Fibroblast of upper back skin (primary cell): Measurements from ENCODE around the gene NYNRIN.

Source experiments
- DNase-seq: peaks from one replicate; pipeline ENCODE4 v3.0.0-alpha.2; 2013

NYNRIN gene

DNA sequence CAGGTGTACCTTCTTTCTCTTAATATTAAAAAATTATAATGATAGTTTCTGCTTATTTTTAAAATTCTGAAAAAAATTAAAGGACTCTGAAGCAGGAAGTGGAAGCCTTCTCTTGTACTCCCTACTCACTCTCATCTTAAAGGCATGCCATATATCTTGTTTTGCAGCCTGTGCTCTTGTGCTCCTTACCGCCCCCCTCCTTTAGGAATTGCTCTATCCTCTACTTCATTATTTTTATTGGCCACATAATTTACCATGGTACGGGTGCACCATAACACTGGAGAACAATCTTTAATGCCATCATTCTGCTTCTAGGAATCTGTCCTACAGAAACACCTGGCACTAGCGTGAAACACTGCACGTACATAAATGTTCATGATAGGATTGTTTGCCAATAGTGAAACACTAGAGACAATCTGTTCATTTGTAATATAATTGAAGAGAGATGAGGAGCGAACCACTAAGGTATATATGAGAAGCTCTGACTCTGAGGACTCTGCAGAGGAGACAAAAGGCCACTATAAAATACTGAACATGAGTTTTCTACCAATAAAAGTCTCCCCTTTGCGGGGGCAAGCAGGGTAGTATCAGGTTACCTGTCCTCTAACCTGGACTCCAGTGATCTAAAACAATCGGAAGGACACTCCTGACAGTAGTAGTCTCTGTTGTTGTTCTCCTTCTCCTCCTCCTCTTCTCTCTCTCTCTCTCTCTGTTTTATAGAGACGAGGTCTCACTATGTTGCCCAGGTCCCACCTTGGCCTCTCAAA lies 6.3 kb upstream of the NYNRIN start:
- DNase-seq, result peak; percentile 44

DNA sequence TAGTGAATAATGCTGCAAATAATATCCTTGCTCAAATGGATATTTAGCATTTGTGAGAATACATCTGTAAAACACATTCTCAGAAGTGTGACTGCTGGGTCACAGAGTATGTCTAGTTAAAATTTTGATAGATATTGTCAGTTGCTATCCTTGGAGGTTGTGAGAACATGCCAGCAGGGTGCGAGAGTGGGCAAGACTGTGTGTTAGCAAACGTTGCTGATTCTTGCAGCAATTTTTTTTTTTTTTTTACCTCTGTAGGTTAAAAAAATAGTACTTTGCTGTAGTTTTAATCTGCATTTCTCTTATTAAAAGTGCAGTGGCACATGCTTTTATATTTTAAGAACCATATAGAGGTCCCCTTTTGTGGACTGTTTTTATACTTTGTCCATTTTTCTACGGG lies 4.5 kb upstream of the NYNRIN start:
- no peak for DNase-seq

DNA sequence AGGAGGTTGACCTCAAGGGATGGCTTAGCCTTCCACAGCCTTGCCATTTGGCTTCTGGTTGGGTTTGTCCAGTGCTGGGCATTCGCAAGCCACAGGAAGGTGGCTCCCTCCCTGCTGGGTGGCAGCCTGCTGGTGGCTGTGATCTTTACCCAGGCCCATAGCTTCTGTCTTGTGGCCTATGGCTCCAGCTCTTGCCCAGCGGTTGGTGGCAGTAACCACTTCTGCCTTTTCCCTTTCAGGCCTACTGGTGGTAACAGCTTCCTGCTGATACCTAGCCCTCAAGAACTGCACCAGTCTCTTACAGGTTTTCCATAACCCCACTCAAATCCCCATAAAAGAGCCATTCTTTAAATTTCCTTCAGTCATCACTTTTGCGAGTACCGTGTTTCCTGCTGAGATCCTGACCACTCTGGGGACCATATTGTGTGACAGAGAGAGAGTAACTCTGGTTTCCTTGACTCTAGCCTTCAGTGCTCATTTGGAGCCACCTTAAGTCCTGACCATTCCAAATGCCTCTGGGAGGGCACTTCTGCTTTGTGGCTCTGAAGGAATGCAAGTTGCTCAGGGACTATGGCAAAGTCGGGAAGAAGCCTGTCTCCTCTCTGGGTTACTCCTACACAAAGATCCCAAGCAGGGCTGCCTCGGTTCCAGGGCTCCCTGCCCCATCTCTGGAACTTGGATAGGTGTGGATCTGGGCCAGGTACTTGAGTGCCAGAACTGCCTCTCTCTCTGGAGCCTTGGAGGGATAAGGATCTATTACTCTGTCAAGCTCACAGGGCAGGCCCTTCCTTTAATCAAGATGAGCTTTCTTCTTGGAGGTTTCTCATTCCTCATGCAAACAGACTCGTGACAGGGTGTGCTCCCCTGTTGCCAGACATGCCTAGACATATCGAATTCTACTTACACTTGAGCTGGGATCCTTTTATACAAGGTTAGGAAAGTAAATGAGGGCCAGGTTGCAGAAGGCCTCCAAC lies 2.9 kb upstream of the NYNRIN start:
- DNase-seq, result no peak

DNA sequence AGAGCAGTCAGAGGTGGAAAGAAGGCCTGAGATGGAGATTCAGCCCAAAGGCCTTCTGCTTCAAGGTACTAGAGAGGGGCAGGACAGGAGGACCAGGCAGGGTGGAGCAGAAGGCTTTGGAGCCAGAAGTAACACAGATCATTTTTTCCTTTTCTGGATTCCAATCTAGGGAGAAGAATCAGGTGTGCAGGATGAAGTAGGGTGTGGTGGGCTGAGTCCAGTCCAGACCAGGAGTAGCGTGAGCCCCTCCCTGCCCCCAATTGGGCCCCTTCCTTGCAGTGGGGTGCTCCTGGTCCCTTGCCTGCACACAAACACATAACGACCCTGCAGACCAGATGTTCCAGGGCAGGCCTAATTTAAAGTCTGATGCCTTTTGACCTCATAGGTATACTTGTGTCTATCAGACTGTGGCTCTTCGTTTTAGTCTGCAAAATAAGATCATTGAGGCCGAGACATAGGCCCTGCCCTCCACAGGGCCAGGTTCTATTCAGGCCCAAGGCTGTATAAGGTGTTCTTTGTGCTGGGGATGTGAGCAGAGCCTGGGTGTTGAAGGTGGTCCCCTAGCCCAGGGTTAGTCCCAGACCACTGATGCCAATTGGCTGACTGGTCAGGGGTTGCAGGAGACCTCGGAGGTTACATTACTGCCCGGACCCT lies 1.0 kb upstream of the NYNRIN start:
- no peak for DNase-seq

DNA sequence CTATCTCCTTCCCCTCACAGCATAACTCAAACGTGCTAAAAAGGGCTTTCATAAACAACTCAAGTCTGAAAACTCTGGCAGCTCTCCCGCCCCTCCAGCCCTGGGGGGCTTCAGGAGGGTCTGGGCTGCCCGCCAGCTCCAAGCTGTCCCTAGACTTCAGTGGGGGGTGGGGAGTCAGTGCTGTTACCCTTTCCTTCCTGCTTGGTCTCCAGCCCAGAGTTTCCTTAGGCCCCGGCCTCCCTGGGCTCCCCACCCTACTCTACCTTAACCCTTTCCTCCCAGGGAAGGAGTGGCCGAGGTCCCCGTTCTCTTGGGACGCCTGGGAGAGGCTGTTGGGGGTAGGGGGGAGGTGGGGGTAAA lies 530 bp upstream of the NYNRIN start:
- DNase-seq, result peak; percentile 49

DNA sequence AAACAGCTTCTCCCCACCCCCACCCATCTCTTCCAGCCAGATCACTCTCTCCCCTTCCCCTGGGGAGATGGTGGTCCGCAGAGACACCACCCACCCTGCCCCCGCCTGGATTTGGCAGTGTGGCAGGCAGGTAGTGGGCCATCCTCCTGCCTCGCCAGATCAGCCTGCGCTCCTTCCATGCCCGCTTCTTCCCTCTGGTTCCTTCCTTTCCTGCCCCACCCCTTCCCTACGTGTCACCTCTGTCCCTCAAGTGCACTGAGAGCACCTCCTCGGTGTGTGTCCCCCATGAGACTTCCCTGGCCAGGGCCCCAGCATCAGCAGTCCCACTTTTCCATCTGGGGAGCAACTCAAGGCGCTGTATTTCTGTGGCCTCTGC lies 632 bp downstream of the NYNRIN start:
- DNase-seq, result no peak

DNA sequence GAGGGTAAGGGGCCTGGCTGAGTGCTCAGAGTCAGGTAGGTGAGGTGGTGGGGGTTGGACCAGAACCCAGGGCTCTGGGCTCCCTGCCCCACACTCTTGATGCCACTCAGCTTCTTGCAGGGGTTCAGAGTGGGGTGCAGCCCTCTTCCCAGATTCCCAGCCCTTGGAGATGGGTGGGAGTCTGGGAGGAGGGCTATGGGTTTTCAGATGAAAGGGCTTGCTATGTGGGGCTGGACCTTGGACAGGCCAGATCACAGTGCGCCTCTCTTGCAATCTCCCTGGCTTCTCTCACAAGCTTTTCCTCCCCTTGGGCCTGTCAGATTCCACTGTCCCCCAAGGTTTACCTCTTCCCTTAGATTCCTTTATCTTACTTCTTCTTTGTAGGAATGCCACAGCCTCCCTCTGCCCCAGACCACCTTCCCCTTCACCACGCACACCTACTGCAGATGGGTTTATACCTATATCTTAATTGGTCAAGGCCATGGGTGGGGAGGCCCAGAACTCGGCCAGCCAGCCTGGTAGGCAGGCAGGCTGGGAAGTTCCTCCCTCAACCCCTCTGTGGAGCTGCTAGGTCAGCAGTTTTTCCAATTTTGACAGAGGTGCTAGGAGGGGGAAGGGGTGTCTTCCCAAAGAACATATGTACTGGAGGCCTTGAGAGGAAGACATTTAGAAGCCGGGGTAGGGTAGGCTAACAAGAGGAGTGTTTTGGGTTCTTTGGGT lies 1.4 kb downstream of the NYNRIN start:
- DNase-seq, result no peak

DNA sequence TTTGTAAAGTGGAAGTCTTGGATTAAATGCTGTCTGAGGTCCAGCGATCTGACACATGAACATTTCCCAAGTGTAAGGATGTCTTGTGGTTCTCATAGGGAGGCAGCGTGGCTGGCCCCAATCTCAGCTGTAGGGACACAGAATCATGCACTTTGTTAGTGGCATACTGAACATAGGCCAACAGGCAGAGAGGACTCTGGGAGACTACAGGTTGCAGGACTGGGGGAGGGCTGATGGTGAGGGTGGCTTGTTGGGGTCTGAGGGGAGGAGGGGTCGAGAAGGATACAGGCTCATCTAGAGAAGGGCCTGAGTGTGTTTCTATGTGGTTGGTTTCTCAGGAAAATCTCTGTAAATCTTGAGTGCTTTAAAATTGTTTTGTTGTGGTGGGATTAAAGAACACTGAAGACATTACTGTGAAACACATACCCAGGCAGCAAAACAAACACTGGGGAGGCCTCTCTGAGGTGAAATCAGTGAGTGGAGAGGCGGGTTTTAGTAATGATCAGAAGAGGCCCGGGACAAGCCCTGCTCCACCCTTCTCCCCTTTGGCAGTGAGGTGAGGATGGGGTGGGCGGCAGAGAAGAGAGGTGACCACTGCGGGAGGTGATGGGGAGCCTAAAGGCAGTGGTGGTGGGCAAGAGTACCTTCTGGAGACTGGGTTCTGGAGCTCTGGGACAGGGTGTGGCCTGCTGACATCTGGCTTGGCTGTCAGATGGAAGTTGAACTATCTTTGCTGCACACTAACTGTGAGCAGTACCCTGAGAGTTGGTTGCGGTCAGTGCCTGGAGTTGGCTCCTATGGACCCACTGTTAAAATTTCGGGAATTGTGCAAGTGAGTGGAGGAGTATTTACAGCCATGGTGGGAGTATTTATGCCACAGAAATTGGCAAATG lies 3.3 kb downstream of the NYNRIN start:
- no peak for DNase-seq

DNA sequence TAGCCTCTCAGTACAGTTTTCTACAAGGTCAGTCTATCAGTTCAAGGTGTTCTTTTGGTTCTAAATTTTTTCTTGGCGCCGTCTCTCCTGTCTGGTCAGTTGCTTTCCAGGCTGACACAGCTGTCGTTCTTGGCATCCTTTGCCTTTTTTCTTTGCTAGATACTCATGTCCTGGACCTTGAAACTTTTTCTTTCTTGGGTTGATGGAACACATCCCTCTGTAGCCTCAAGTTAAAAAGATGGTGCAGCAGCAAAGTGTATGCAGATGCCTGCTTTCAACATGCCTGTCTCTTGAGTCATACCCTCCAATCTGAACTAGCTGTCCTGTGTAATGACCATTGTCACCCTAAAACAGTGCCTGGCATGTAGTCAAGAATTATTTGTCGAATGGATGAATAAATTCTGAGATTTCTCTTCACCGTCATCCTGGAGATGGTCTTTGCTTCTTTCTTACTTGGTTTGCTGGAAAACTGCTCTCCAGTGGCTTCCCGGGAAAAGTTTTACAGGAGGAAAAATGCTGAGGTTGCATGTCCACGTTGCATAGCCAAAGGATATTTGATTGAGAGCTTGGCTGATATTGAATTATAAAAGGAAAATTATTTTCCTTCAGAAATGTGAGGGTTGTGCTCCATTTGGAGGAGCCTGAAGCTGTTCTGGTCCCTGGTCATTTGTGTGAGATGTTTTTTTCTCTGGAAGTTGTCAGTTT lies 4.6 kb downstream of the NYNRIN start:
- DNase-seq, result no peak

DNA sequence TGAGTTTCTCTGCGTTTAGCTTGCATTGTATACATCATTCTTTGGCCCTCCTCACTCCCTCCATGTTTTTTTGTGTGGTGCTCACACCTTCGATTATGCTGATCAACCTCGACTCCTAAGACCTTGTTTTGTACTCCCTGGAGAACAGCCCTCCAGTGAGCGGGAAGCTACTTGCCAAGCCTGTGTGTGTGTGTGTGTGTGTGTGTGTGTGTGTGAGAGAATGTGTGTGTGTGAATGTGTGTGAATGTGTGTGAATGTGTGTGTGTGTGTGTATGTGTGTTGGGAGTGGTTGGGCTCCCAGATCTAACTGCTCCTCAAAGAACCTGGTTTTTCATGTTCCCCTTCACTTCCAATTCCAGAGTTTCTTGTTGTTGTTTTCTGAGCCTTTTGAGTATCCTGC lies 6.0 kb downstream of the NYNRIN start:
- no peak for DNase-seq

DNA sequence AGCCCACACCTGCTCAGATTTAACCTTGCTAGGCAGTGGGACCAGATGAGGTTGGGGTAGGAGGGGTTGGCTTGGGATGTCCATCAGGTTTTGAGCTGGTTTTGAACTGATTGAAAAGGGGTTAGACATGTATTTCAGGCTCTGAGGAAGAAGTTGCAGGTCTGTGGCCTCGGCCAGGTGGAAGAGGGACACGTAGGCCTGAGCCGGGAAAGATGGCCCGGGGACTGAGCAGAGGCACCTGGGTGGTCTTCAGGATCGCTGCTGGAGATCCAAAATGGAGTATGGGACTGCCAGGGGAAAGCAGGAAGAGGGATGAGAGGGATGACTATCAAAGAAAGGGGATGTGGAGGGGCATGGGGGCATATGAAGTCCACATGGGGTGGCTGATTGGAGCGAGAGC lies 7.6 kb downstream of the NYNRIN start:
- no peak for DNase-seq

DNA sequence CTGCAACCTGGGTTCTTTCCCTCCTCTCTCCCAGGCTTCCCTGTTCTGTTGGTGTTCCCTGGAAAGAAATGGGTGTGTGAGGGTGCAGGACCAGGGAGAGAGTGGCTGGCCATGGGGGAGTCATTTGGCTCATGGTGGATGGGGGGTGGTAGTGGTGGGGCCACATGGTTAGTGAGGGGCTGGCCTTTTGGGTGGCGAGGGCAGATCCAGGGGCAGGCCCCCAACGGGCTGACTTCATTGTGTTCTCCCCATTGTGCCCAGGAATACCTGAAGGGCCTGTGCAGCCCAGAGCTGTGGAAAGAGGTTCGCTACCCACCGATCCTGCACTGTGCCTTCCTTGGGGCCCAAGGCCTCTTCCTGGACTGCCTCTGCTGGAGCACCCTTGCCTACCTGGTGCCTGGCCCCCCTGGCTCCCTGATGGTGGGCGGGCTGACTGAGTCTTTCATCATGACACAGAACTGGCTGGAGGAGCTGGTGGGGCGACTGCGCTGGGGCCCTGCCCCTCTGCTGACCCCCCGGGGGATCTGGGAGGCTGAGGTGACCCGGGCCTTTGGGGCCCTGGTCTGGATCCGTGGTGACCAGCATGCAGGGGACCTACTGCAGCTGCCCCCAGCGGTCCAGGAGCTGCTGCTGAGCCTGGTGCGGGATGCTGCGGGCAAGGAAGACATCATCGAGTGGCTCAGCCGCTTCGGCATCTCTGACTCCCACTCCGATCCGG lies 9.0 kb downstream of the NYNRIN start:
- no peak for DNase-seq

DNA sequence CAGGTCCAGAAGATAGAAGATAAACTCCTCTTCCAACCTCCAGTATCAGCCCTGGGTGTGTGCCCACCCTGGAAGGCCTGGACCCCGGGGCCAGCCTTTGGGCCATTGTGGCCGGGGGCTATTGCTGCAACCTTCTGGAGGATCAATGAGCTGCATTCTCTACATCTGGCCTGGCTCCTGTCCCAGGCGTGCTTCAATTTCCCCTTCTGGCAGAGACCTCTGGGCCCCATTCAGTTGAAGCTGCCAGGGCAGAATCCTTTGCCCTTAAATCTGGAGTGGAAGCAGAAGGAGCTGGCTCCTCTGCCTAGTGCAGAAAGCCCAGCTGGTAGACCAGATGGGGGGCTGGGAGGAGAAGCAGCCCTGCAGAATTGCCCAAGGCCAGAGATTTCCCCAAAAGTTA lies 10.0 kb downstream of the NYNRIN start:
- no peak for DNase-seq

DNA sequence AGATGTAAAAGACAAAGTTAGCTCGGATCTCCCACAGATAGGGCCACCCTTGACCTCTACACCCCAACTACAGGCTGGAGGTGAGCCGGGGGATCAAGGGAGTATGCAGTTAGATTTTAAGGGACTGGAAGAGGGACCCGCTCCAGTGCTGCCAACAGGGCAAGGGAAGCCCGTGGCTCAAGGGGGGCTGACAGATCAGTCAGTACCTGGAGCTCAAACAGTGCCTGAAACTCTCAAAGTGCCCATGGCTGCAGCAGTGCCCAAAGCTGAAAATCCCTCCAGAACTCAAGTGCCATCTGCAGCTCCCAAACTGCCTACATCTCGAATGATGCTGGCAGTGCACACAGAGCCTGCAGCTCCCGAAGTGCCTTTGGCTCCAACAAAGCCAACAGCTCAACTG lies 10.4 kb downstream of the NYNRIN start:
- no peak for DNase-seq

DNA sequence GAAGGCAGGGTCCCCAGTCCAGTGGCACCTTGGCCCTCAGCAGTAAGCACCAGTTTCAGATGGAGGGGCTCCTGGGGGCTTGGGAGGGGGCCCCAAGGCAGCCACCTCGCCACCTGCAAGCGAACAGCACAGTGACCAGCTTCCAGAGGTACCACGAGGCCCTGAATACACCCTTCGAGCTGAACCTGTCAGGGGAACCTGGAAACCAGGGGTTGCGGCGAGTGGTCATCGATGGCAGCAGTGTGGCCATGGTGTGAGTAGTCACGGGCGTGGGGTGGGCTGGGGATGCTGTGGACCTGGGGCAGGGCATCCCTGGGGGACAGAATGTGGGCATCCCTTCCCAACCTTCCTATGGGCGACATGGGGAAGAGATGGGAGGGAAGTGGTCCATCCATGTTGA lies 11.2 kb downstream of the NYNRIN start:
- no peak for DNase-seq

DNA sequence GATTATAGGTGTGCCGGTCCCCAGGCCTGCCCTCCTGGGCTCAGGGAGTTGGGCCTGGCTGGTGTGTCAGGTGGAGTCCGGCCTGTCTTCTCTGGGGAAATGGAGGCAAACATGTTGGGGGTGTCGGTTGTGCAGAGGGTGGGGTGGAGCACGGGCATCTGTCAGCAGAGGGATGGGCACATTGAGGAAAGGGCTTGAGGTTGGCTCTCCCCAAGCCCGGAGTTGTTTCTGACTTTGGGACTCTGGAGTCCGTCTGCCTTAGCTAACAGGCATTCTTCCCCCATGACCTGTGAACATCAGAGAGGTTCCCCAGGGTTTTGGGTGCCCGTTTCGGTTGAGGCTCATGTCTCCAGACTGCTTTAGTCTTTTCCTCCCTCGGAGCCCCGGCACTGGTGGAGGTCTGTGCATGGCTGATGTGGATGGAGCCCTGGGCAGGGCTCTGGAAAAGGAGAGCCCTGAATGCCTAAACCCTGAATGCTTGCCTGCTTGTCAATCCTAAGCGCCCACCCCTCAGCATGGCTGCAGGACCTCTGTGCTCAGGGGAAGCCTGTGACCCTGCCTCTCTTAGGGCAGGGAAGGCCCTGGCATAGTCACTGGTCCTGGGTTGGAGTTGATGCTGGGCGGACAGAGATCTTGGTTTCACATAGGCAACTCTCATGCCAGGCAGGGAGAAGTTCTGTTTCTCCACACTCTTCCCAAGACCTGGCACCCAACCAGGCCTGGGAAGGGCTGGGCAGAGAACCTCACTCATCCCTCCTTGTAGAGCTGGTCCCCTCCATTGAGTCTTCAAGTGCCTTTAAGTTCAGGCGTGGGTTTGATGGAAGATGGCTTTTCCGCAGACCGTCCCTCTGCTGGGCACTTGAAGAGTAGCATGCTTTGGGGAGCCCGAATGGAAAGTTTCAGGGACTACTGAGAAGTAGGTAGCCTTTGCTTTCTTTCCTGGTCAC lies 12.9 kb downstream of the NYNRIN start:
- peak; percentile 51 for DNase-seq

DNA sequence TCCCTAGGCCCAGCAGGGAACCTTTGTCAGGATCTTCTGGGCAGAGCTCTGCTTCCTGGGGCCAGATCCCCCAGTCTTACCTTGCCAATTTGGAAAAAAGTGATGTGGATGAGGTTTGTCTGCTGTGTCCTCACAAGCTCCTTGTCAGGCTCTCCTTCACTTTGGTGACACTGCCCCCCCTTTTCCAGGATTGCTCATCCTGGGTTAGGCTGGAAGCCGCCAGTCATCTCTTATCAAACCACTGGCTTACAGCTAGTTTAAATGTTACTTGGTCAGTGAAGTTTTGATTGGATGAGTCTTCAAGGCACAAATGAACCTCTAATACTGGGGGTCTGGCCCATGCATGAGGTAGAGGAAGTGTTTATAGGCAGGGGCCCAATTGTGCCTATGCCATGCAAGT lies 15.3 kb downstream of the NYNRIN start:
- no peak for DNase-seq

DNA sequence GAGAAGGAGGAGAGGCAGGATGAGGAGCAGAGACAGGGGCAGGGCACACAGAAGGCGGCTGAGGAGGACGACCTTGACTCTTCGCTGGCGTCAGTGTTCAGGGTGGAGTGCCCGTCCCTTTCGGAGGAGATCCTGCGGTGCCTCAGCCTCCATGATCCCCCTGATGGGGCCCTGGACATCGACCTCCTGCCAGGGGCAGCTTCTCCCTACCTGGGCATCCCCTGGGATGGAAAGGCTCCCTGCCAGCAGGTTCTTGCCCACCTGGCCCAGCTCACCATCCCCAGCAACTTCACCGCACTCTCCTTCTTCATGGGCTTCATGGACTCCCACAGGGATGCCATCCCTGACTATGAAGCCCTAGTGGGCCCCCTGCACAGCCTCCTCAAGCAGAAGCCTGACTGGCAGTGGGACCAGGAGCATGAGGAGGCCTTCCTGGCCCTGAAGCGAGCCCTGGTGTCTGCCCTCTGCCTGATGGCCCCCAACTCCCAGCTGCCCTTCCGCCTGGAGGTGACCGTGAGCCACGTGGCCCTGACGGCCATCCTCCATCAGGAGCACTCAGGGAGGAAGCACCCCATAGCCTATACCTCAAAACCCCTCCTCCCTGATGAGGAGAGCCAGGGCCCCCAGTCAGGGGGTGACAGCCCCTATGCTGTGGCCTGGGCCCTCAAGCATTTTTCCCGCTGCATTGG lies 16.1 kb downstream of the NYNRIN start:
- no peak for DNase-seq
